GM23248 (cell line): Measurements from ENCODE around the gene RBMS1.

ENCODE experiments used
- EZH2 ChIP-seq: fragments of 200-600 bp; sonication (generic); IDR thresholded peaks from 2 replicates; pipeline ENCODE4 v1.6.1; 2018; ENCODE audit warnings: antibody characterized with exemption, mild to moderate bottlenecking; ENCODE audit not compliant: insufficient read depth, poor library complexity, severe bottlenecking
- EZH2phosphoT487 ChIP-seq: fragments of 200-600 bp; sonication (generic); IDR thresholded peaks from 2 replicates; pipeline ENCODE4 v1.6.1; 2018; ENCODE audit warnings: antibody characterized with exemption, moderate library complexity, mild to moderate bottlenecking, low read depth; ENCODE audit not compliant: insufficient read depth

DNA sequence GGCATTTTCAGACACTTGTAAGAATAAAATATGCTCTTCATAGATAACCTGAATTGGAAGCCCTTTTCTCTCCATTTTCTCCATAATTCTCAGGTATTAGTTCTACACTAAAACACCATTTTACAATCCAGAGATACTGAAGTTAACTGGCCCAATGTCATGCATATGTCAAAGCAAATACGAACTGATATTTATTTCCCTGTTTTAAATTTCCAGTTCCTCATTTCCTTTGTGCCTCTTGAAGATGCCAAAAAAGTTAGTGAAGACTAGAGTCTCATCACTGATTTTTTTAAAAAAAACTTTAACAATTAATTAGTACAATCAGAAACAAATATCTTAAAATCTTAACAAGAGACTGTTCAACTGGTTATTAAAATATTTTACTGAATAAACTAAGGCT, 240.7 kb downstream of the RBMS1 start:
- TF ChIP-seq EZH2 = no peak
- no peak for TF ChIP-seq EZH2phosphoT487
